BE2C (cell line): ENCODE data around the gene SORCS3.
"Not testable (repeated sequence)": the region's sequence is repeated elsewhere in the genome, so short reads cannot be mapped to it uniquely, and the experiment has no call there.

Experiments
- DNase-seq: peaks from one replicate; pipeline ENCODE4 v3.0.0-alpha.2; 2020
- H3K27me3 ChIP-seq: fragments of 250-450 bp; sonication (Bioruptor Pico); 2 replicates; pipeline ENCODE4 v1.5.1; 2020; ENCODE audit warnings: mild to moderate bottlenecking
- H3K36me3 ChIP-seq: fragments of 250-450 bp; sonication (Bioruptor Pico); 2 replicates; pipeline ENCODE4 v1.5.1; 2020; ENCODE audit warnings: mild to moderate bottlenecking
- H3K4me1 ChIP-seq: fragments of 250-450 bp; sonication (Bioruptor Pico); 2 replicates; pipeline ENCODE4 v1.5.1; 2020
- H3K4me3 ChIP-seq: 2 replicates; pipeline ENCODE4 v1.5.1; 2011; ENCODE audit warnings: low read depth, low read length
- H3K9me3 ChIP-seq: fragments of 250-450 bp; sonication (Bioruptor Pico); 2 replicates; pipeline ENCODE4 v1.5.1; 2020
- TF ChIP-seq, protein P1 (sequence below): IDR thresholded peaks from 2 replicates; pipeline ENCODE4 v1.5.1; 2012; ENCODE audit warnings: mild to moderate bottlenecking, low read depth, low read length

Gene SORCS3

GRCh38 chr10:104690101-104690500, 49.0 kb downstream of the SORCS3 start:
- Histone ChIP-seq H3K9me3 (no peaks in the 10 kb centered on the region), H3K36me3 (no peaks in the 10 kb centered on the region), H3K27me3 (no peaks in the 10 kb centered on the region), H3K4me1 (no peaks in the 10 kb centered on the region), H3K4me3 (no peak overlapping the region)
- TF ChIP-seq, protein P1, sequence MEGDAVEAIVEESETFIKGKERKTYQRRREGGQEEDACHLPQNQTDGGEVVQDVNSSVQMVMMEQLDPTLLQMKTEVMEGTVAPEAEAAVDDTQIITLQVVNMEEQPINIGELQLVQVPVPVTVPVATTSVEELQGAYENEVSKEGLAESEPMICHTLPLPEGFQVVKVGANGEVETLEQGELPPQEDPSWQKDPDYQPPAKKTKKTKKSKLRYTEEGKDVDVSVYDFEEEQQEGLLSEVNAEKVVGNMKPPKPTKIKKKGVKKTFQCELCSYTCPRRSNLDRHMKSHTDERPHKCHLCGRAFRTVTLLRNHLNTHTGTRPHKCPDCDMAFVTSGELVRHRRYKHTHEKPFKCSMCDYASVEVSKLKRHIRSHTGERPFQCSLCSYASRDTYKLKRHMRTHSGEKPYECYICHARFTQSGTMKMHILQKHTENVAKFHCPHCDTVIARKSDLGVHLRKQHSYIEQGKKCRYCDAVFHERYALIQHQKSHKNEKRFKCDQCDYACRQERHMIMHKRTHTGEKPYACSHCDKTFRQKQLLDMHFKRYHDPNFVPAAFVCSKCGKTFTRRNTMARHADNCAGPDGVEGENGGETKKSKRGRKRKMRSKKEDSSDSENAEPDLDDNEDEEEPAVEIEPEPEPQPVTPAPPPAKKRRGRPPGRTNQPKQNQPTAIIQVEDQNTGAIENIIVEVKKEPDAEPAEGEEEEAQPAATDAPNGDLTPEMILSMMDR, result no peak
- no peak for DNase-seq

DNA sequence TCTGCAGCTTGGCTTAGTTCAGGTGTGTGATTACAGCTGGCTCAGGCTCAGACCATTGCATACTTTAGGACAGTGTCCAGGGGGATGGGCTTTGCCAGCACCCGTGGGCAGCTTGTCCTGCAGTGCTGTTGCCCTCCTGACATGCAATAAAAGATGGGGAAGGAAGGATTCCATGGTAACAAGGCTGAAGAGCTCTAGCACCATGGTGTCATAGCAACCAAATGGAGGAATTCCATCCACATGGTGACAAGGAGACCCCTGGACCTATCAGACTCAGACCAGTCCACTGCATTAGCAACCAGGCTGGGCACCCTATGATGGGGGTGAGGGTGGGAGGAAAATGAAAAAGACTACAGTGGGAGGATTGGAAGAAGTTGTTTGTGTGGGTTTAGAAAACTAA, 49.9 kb downstream of the SORCS3 start:
- Histone ChIP-seq H3K4me3 (no peak overlapping the region), H3K9me3 (no peaks in the 10 kb centered on the region), H3K27me3 (no peaks in the 10 kb centered on the region), H3K4me1 (no peaks in the 10 kb centered on the region), H3K36me3 (no peaks in the 10 kb centered on the region)
- no peak for DNase-seq
- TF ChIP-seq, protein P1, result no peak

GRCh38 chr10:104694074-104694473, 53.0 kb downstream of the SORCS3 start:
- Histone ChIP-seq H3K4me1 (no peaks in the 10 kb centered on the region), H3K4me3 (no peak overlapping the region), H3K36me3 (no peaks in the 10 kb centered on the region), H3K27me3 (no peaks in the 10 kb centered on the region), H3K9me3 (no peaks in the 10 kb centered on the region)
- TF ChIP-seq, protein P1, result no peak
- DNase-seq, result no peak

DNA sequence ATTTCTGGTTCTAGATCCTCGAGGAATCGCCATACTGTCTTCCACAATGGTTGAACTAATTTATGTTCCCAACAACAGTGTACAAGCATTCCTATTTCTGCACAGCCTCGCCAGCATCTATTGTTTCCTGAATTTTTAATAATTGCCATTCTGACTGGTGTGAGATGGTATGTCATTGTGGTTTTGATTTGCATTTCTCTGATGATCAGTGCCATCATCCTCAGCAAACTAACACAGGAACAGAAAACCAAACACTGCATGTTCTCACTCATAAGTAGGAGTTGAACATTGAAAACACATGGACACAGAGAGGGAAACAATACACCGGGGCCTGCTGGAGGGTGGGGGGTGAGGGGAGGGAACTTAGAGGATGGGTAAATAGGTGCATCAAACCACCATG, 62.2 kb downstream of the SORCS3 start:
- not testable (repeated sequence) for H3K4me1 ChIP-seq, H3K4me3 ChIP-seq, H3K9me3 ChIP-seq, H3K36me3 ChIP-seq, H3K27me3 ChIP-seq, DNase-seq

GRCh38 chr10:104706886-104707285, 65.8 kb downstream of the SORCS3 start:
- DNase-seq, result no peak
- Histone ChIP-seq H3K4me3 (no peak overlapping the region), H3K9me3 (no peaks in the 10 kb centered on the region), H3K4me1 (no peaks in the 10 kb centered on the region), H3K27me3 (no peaks in the 10 kb centered on the region), H3K36me3 (no peaks in the 10 kb centered on the region)
- TF ChIP-seq, protein P1, result no peak

DNA sequence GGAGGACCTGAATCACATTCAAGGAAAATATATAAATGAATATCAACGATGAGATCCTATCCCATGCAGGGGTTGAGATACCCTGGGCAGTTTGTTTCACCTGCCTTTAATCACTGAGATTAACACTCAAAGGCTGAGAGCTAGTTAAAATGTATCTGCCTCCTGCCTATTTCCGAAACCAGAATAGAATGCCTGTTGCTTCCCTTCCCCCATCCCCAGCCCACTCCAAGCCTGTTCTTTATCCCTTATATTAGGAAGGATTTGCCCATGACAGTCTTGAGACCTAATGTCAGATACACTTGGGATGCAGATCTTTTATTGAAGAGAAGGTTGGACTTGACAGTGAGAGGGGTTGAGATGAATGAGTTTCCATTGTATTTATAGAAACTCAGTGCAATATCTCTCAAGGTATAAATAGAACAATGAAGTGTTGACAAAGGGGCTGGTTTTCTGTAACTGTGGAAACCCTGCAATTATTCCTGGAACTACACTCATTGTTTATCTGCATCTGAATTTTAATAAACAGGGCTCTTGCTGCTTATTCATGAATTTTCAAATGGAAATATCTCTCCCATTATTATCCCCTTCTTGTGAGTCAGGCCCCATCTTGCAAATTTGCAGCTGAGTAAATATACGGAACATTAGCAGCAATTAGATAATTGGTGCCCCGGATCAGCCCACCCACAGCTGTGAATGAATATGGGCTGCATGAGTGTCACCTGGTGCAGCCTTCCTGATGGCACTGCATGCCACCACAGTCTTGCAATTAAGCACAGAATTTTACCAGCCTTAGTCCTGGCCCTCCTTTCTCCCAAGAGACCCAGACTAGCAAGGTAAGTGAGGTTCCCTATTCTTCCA, 66.7 kb downstream of the SORCS3 start:
- Histone ChIP-seq H3K27me3 (no peaks in the 10 kb centered on the region), H3K9me3 (no peaks in the 10 kb centered on the region), H3K4me1 (no peaks in the 10 kb centered on the region), H3K4me3 (no peak overlapping the region), H3K36me3 (no peaks in the 10 kb centered on the region)
- no peak for DNase-seq
- TF ChIP-seq, protein P1, result no peak
